ENCODE measurements around the gene FRAS1.
"Not testable (repeated sequence)": the region's sequence is repeated elsewhere in the genome, so short reads cannot be mapped to it uniquely, and the experiment has no call there.

FRAS1 gene

GRCh38 chr4:78120144-78120880 lies 63.2 kb downstream of the FRAS1 start:
- Histone ChIP-seq H3K27me3 (replicated peaks; ENCODE audit: control insufficient read depth, insufficient read depth, low read length) (no peaks in the 10 kb centered on the region), H3K4me1 (ENCODE audit: control insufficient read depth, insufficient read depth, low read length) (peaks cover 5% of the 10 kb centered on the region), H3K9ac (ENCODE audit: low read length) (no peak overlapping the region), H3K9me3 (ENCODE audit: control insufficient read depth, low read length) (no peaks in the 10 kb centered on the region), H3K36me3 (ENCODE audit: control insufficient read depth, insufficient read depth, low read length, severe bottlenecking) (no peaks in the 10 kb centered on the region), H3K4me3 (ENCODE audit: low read length) (no peak overlapping the region)
- peak; percentile 19 for DNase-seq (ENCODE audit: low read depth)

GRCh38 chr4:78121338-78121904 lies 64.3 kb downstream of the FRAS1 start:
- H3K36me3 ChIP-seq (ENCODE audit: control insufficient read depth, insufficient read depth, low read length, severe bottlenecking): no peaks in the 10 kb centered on the region
- H3K27me3 ChIP-seq (replicated peaks; ENCODE audit: control insufficient read depth, insufficient read depth, low read length): no peaks in the 10 kb centered on the region
- H3K9ac ChIP-seq (ENCODE audit: low read length): no peak overlapping the region
- no peak overlapping the region for H3K4me3 ChIP-seq (ENCODE audit: low read length)
- no peaks in the 10 kb centered on the region for H3K9me3 ChIP-seq (ENCODE audit: control insufficient read depth, low read length)
- peak; percentile 14 for DNase-seq (ENCODE audit: low read depth)
- H3K4me1 ChIP-seq (ENCODE audit: control insufficient read depth, insufficient read depth, low read length): peaks cover 5% of the 10 kb centered on the region

GRCh38 chr4:78125834-78126331 lies 68.8 kb downstream of the FRAS1 start:
- H3K9ac ChIP-seq (ENCODE audit: low read length); H3K9me3 ChIP-seq (ENCODE audit: control insufficient read depth, low read length); DNase-seq (ENCODE audit: low read depth); H3K4me1 ChIP-seq (ENCODE audit: control insufficient read depth, insufficient read depth, low read length); H3K36me3 ChIP-seq (ENCODE audit: control insufficient read depth, insufficient read depth, low read length, severe bottlenecking); H3K4me3 ChIP-seq (ENCODE audit: low read length); H3K27me3 ChIP-seq (replicated peaks; ENCODE audit: control insufficient read depth, insufficient read depth, low read length): not testable (repeated sequence)

GRCh38 chr4:78129383-78130108 lies 72.4 kb downstream of the FRAS1 start:
- Histone ChIP-seq H3K4me3 (ENCODE audit: low read length) (no peak overlapping the region), H3K36me3 (ENCODE audit: control insufficient read depth, insufficient read depth, low read length, severe bottlenecking) (no peaks in the 10 kb centered on the region), H3K27me3 (replicated peaks; ENCODE audit: control insufficient read depth, insufficient read depth, low read length) (no peaks in the 10 kb centered on the region), H3K9me3 (ENCODE audit: control insufficient read depth, low read length) (no peaks in the 10 kb centered on the region), H3K9ac (ENCODE audit: low read length) (no peak overlapping the region), H3K4me1 (ENCODE audit: control insufficient read depth, insufficient read depth, low read length) (peaks cover 6% of the 10 kb centered on the region)
- no peak for DNase-seq (ENCODE audit: low read depth)

- peaks cover 17% of the 10 kb centered on the region for H3K4me1 ChIP-seq (ENCODE audit: control insufficient read depth, insufficient read depth, low read length)
- no peak overlapping the region for H3K9ac ChIP-seq (ENCODE audit: low read length)
- no peaks in the 10 kb centered on the region for H3K36me3 ChIP-seq (ENCODE audit: control insufficient read depth, insufficient read depth, low read length, severe bottlenecking)
- DNase-seq (ENCODE audit: low read depth): peak; percentile 79
- H3K27me3 ChIP-seq (replicated peaks; ENCODE audit: control insufficient read depth, insufficient read depth, low read length): no peaks in the 10 kb centered on the region
- H3K4me3 ChIP-seq (ENCODE audit: low read length): peak overlapping the region; percentile 14
- H3K9me3 ChIP-seq (ENCODE audit: control insufficient read depth, low read length): no peaks in the 10 kb centered on the region
Measured at GRCh38 chr4:78131403-78131802, 74.3 kb downstream of the FRAS1 start.

GRCh38 chr4:78136109-78137081 lies 79.3 kb downstream of the FRAS1 start:
- no peak for DNase-seq (ENCODE audit: low read depth)
- Histone ChIP-seq H3K27me3 (replicated peaks; ENCODE audit: control insufficient read depth, insufficient read depth, low read length) (no peaks in the 10 kb centered on the region), H3K4me3 (ENCODE audit: low read length) (no peak overlapping the region), H3K36me3 (ENCODE audit: control insufficient read depth, insufficient read depth, low read length, severe bottlenecking) (no peaks in the 10 kb centered on the region), H3K4me1 (ENCODE audit: control insufficient read depth, insufficient read depth, low read length) (peaks cover 17% of the 10 kb centered on the region), H3K9me3 (ENCODE audit: control insufficient read depth, low read length) (no peaks in the 10 kb centered on the region), H3K9ac (ENCODE audit: low read length) (no peak overlapping the region)

- H3K9me3 ChIP-seq (ENCODE audit: control insufficient read depth, low read length): no peaks in the 10 kb centered on the region
- H3K36me3 ChIP-seq (ENCODE audit: control insufficient read depth, insufficient read depth, low read length, severe bottlenecking): no peaks in the 10 kb centered on the region
- no peak overlapping the region for H3K4me3 ChIP-seq (ENCODE audit: low read length)
- no peaks in the 10 kb centered on the region for H3K27me3 ChIP-seq (replicated peaks; ENCODE audit: control insufficient read depth, insufficient read depth, low read length)
- H3K4me1 ChIP-seq (ENCODE audit: control insufficient read depth, insufficient read depth, low read length): peaks cover 11% of the 10 kb centered on the region
- no peak for DNase-seq (ENCODE audit: low read depth)
- H3K9ac ChIP-seq (ENCODE audit: low read length): no peak overlapping the region
Measured at GRCh38 chr4:78137532-78137931, 80.4 kb downstream of the FRAS1 start.

GRCh38 chr4:78138252-78138651 lies 81.1 kb downstream of the FRAS1 start:
- H3K4me3 ChIP-seq (ENCODE audit: low read length): no peak overlapping the region
- no peaks in the 10 kb centered on the region for H3K9me3 ChIP-seq (ENCODE audit: control insufficient read depth, low read length)
- no peaks in the 10 kb centered on the region for H3K36me3 ChIP-seq (ENCODE audit: control insufficient read depth, insufficient read depth, low read length, severe bottlenecking)
- DNase-seq (ENCODE audit: low read depth): no peak
- H3K27me3 ChIP-seq (replicated peaks; ENCODE audit: control insufficient read depth, insufficient read depth, low read length): no peaks in the 10 kb centered on the region
- H3K9ac ChIP-seq (ENCODE audit: low read length): no peak overlapping the region
- H3K4me1 ChIP-seq (ENCODE audit: control insufficient read depth, insufficient read depth, low read length): peaks cover 11% of the 10 kb centered on the region

- DNase-seq (ENCODE audit: low read depth): no peak
- Histone ChIP-seq H3K4me1 (ENCODE audit: control insufficient read depth, insufficient read depth, low read length) (no peaks in the 10 kb centered on the region), H3K4me3 (ENCODE audit: low read length) (no peak overlapping the region), H3K9ac (ENCODE audit: low read length) (no peak overlapping the region), H3K36me3 (ENCODE audit: control insufficient read depth, insufficient read depth, low read length, severe bottlenecking) (no peaks in the 10 kb centered on the region), H3K27me3 (replicated peaks; ENCODE audit: control insufficient read depth, insufficient read depth, low read length) (no peaks in the 10 kb centered on the region), H3K9me3 (ENCODE audit: control insufficient read depth, low read length) (no peaks in the 10 kb centered on the region)
Measured at GRCh38 chr4:78143634-78144033, 86.5 kb downstream of the FRAS1 start.

GRCh38 chr4:78145008-78145407 lies 87.9 kb downstream of the FRAS1 start:
- H3K4me1 ChIP-seq (ENCODE audit: control insufficient read depth, insufficient read depth, low read length): no peaks in the 10 kb centered on the region
- no peaks in the 10 kb centered on the region for H3K27me3 ChIP-seq (replicated peaks; ENCODE audit: control insufficient read depth, insufficient read depth, low read length)
- H3K4me3 ChIP-seq (ENCODE audit: low read length): no peak overlapping the region
- no peak for DNase-seq (ENCODE audit: low read depth)
- no peaks in the 10 kb centered on the region for H3K9me3 ChIP-seq (ENCODE audit: control insufficient read depth, low read length)
- no peaks in the 10 kb centered on the region for H3K36me3 ChIP-seq (ENCODE audit: control insufficient read depth, insufficient read depth, low read length, severe bottlenecking)
- H3K9ac ChIP-seq (ENCODE audit: low read length): no peak overlapping the region

All from adipocyte (in vitro differentiated cells).